HG03378 (cell line): Measurements from ENCODE around the gene FAM76B.
"Not testable (repeated sequence)": the region's sequence is repeated elsewhere in the genome, so short reads cannot be mapped to it uniquely, and the experiment has no call there.

ENCODE experiments used
- ATAC-seq: cut with Tn5 transposase; IDR thresholded peaks from one replicate; pipeline ENCODE4 v1.9.1; 2021; ENCODE audit warnings: mild to moderate bottlenecking, moderate library complexity; ENCODE audit not compliant: unreplicated experiment

The FAM76B gene

GRCh38 chr11:95789506-95790122, at the start of gene FAM76B:
FAM76B (minus strand) TSS chr11:95789782; CDS start chr11:95789478, 304 bp downstream.
- peak; percentile 72 for ATAC-seq

GRCh38 chr11:95835768-95836488, 46.3 kb upstream of the FAM76B start:
- peak; percentile 96 for ATAC-seq

GRCh38 chr11:95835351-95835750, 45.8 kb upstream of the FAM76B start:
- ATAC-seq, result no peak

GRCh38 chr11:95833378-95833777, 43.8 kb upstream of the FAM76B start:
- no peak for ATAC-seq

GRCh38 chr11:95832763-95833162, 43.2 kb upstream of the FAM76B start:
- no peak for ATAC-seq

GRCh38 chr11:95831198-95831883, 41.8 kb upstream of the FAM76B start:
- no peak for ATAC-seq

- no peak for ATAC-seq
Observed at GRCh38 chr11:95829580-95830259, 40.1 kb upstream of the FAM76B start.

GRCh38 chr11:95827696-95828095, 38.1 kb upstream of the FAM76B start:
- ATAC-seq, result no peak

GRCh38 chr11:95821640-95822039, 32.1 kb upstream of the FAM76B start:
- no peak for ATAC-seq

GRCh38 chr11:95816037-95816436, 26.5 kb upstream of the FAM76B start:
- no peak for ATAC-seq

GRCh38 chr11:95811052-95811451, 21.5 kb upstream of the FAM76B start:
- ATAC-seq, result not testable (repeated sequence)

- ATAC-seq, result not testable (repeated sequence)
Observed at GRCh38 chr11:95806464-95806863, 16.9 kb upstream of the FAM76B start.

GRCh38 chr11:95805869-95806268, 16.3 kb upstream of the FAM76B start:
- ATAC-seq, result no peak

- no peak for ATAC-seq
Observed at GRCh38 chr11:95803973-95804372, 14.4 kb upstream of the FAM76B start.

- no peak for ATAC-seq
Observed at GRCh38 chr11:95802806-95803205, 13.2 kb upstream of the FAM76B start.

- no peak for ATAC-seq
Observed at GRCh38 chr11:95800438-95800837, 10.9 kb upstream of the FAM76B start.

GRCh38 chr11:95799546-95799945, 10.0 kb upstream of the FAM76B start:
- no peak for ATAC-seq

- no peak for ATAC-seq
Observed at GRCh38 chr11:95796501-95796900, 6.9 kb upstream of the FAM76B start.

GRCh38 chr11:95795627-95796295, 6.2 kb upstream of the FAM76B start:
- no peak for ATAC-seq

- no peak for ATAC-seq
Observed at GRCh38 chr11:95794086-95794485, 4.5 kb upstream of the FAM76B start.

- ATAC-seq, result no peak
Observed at GRCh38 chr11:95793116-95793515, 3.5 kb upstream of the FAM76B start.
